ENCODE results near the gene NRSN2.

Gene NRSN2

DNA sequence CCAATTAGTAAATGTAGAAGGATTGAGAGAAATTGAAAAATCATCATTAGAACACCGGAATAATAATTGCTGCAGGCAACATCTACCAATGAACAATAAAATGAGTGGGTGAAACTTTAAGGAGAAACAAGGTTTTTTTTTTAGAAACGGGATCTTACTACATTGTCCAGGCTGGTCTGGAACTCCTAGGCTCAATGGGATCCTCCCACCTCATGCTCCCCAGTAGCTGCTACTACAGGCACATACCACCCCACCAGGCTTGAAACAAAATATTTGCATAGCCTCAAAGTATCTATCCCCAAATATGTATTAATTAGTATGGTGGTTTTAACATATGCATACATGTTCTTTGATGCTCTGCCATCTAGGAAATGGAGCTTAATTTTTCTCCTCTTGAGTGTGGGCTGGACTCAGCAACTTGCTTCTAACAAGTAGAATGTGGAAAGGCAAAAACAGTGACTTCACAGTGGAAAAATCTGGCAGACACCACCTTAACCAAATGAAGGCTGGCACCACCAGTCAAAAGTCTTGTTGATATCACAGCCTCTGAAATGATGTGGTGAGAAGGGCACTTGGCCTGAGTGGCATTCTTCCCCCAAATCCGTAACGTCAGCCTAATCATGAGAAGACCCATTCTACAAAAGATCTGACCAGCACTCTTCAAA, 12.1 kb downstream of the NRSN2 start:
- H3K4me3 ChIP-seq (ENCODE audit: extremely low read depth, insufficient read depth, low read length, poor library complexity, severe bottlenecking) = no peak overlapping the region
- H3K27ac ChIP-seq (ENCODE audit: low read depth, low read length, severe bottlenecking) = no peak overlapping the region
- peaks cover under 1% of the 10 kb centered on the region for H3K36me3 ChIP-seq (ENCODE audit: control insufficient read depth, insufficient read depth, low read length)
- H3K4me1 ChIP-seq (ENCODE audit: control insufficient read depth, insufficient read depth, low read length, poor library complexity, severe bottlenecking) = peaks cover 10% of the 10 kb centered on the region
- no peaks in the 10 kb centered on the region for H3K9me3 ChIP-seq (ENCODE audit: control insufficient read depth, low read length)
- WGBS, 2 experiments (ENCODE audit: insufficient coverage in 2 of 2) = 100% methylated on average over 1 to 2 of the region's 4 CpGs

DNA sequence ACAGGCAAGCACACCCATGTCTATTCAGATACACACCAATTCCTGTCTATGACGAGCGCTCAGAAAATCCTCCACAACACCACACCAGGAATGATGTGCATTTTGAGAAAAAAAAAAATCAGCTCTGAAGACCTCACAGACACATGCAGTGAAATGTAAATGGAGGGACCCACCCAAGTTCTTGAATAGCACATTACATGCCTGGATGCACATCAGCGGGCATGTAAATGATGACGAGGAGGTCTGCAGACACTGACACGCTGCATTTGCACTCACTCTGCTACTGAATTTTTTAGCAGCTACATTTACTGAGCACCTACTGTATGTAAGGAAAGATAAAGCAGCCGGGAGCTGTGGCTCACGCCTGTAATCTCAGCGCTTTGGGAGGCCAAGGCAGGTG, 14.7 kb downstream of the NRSN2 start:
- Histone ChIP-seq H3K27ac (ENCODE audit: low read depth, low read length, severe bottlenecking) (no peak overlapping the region), H3K9me3 (ENCODE audit: control insufficient read depth, low read length) (no peaks in the 10 kb centered on the region), H3K4me3 (ENCODE audit: extremely low read depth, insufficient read depth, low read length, poor library complexity, severe bottlenecking) (no peak overlapping the region), H3K4me1 (ENCODE audit: control insufficient read depth, insufficient read depth, low read length, poor library complexity, severe bottlenecking) (peaks cover 10% of the 10 kb centered on the region), H3K36me3 (ENCODE audit: control insufficient read depth, insufficient read depth, low read length) (no peaks in the 10 kb centered on the region)
- WGBS, 2 experiments (ENCODE audit: insufficient coverage in 2 of 2) = 90 to 96% methylated on average over 3 to 6 of the region's 8 CpGs

GRCh38 chr20:362271-363254, 15.7 kb downstream of the NRSN2 start:
- no peak overlapping the region for H3K4me3 ChIP-seq (ENCODE audit: extremely low read depth, insufficient read depth, low read length, poor library complexity, severe bottlenecking)
- H3K27ac ChIP-seq (ENCODE audit: low read depth, low read length, severe bottlenecking) = no peak overlapping the region
- H3K4me1 ChIP-seq (ENCODE audit: control insufficient read depth, insufficient read depth, low read length, poor library complexity, severe bottlenecking) = peaks cover 10% of the 10 kb centered on the region
- no peaks in the 10 kb centered on the region for H3K36me3 ChIP-seq (ENCODE audit: control insufficient read depth, insufficient read depth, low read length)
- no peaks in the 10 kb centered on the region for H3K9me3 ChIP-seq (ENCODE audit: control insufficient read depth, low read length)
- WGBS, 2 experiments (ENCODE audit: insufficient coverage in 2 of 2) = 93% methylated on average over 10 to 12 of the region's 13 CpGs

GRCh38 chr20:363319-364078, 16.6 kb downstream of the NRSN2 start:
- 78 to 85% methylated on average over 11 of the region's 13 CpGs for WGBS, 2 experiments (ENCODE audit: insufficient coverage in 2 of 2)
- no peaks in the 10 kb centered on the region for H3K36me3 ChIP-seq (ENCODE audit: control insufficient read depth, insufficient read depth, low read length)
- H3K9me3 ChIP-seq (ENCODE audit: control insufficient read depth, low read length) = no peaks in the 10 kb centered on the region
- no peak overlapping the region for H3K4me3 ChIP-seq (ENCODE audit: extremely low read depth, insufficient read depth, low read length, poor library complexity, severe bottlenecking)
- no peak overlapping the region for H3K27ac ChIP-seq (ENCODE audit: low read depth, low read length, severe bottlenecking)
- H3K4me1 ChIP-seq (ENCODE audit: control insufficient read depth, insufficient read depth, low read length, poor library complexity, severe bottlenecking) = peaks cover 10% of the 10 kb centered on the region

- H3K36me3 ChIP-seq (ENCODE audit: control insufficient read depth, insufficient read depth, low read length) = no peaks in the 10 kb centered on the region
- H3K27ac ChIP-seq (ENCODE audit: low read depth, low read length, severe bottlenecking) = no peak overlapping the region
- H3K9me3 ChIP-seq (ENCODE audit: control insufficient read depth, low read length) = no peaks in the 10 kb centered on the region
- peaks cover 8% of the 10 kb centered on the region for H3K4me1 ChIP-seq (ENCODE audit: control insufficient read depth, insufficient read depth, low read length, poor library complexity, severe bottlenecking)
- H3K4me3 ChIP-seq (ENCODE audit: extremely low read depth, insufficient read depth, low read length, poor library complexity, severe bottlenecking) = no peak overlapping the region
- 90 to 95% methylated on average over 5 to 8 of the region's 9 CpGs for WGBS, 2 experiments (ENCODE audit: insufficient coverage in 2 of 2)
These were observed 18.2 kb downstream of the NRSN2 start for GRCh38 chr20:364905-365794.

DNA sequence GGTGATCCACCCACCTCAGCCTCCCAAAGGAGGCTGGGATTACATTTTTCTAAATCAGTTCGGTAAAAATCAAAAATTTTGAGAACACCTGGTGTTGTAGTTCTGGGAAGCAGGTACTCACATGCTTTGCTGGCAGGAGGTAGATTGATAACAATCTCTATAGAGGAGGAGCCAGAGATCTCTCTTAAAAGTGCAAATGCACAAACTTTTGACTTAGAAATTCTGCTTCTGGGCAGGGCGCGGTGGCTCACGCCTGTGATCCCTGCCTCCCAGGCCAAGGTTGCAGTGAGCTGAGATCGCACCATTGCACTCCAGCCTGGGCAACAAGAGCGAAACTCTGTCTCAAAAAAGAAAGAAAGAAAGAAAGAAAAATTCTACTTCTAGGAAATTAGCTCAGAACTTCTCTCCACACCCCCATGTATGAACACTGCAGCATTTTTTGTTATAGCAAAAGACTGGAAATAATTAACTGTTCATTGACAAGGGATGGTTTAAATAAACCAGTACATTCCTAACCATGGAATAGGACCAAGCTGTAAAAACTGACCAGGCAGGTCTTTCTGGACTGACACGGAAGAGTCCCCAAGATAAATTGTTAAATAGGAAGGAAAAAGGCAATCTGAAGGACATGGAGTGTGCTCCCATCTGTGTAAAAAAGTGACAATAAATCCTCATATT, 19.3 kb downstream of the NRSN2 start:
- no peaks in the 10 kb centered on the region for H3K36me3 ChIP-seq (ENCODE audit: control insufficient read depth, insufficient read depth, low read length)
- H3K4me3 ChIP-seq (ENCODE audit: extremely low read depth, insufficient read depth, low read length, poor library complexity, severe bottlenecking) = no peak overlapping the region
- peaks cover 10% of the 10 kb centered on the region for H3K4me1 ChIP-seq (ENCODE audit: control insufficient read depth, insufficient read depth, low read length, poor library complexity, severe bottlenecking)
- WGBS, 2 experiments (ENCODE audit: insufficient coverage in 2 of 2) = 93 to 96% methylated on average over 4 to 6 of the region's 7 CpGs
- H3K9me3 ChIP-seq (ENCODE audit: control insufficient read depth, low read length) = no peaks in the 10 kb centered on the region
- H3K27ac ChIP-seq (ENCODE audit: low read depth, low read length, severe bottlenecking) = no peak overlapping the region

GRCh38 chr20:366719-367485, 20.0 kb downstream of the NRSN2 start:
- no peaks in the 10 kb centered on the region for H3K9me3 ChIP-seq (ENCODE audit: control insufficient read depth, low read length)
- H3K4me3 ChIP-seq (ENCODE audit: extremely low read depth, insufficient read depth, low read length, poor library complexity, severe bottlenecking) = no peak overlapping the region
- no peaks in the 10 kb centered on the region for H3K36me3 ChIP-seq (ENCODE audit: control insufficient read depth, insufficient read depth, low read length)
- H3K4me1 ChIP-seq (ENCODE audit: control insufficient read depth, insufficient read depth, low read length, poor library complexity, severe bottlenecking) = peaks cover 15% of the 10 kb centered on the region
- WGBS, 2 experiments (ENCODE audit: insufficient coverage in 2 of 2) = 73 to 98% methylated on average over 3 to 7 of the region's 13 CpGs
- no peak overlapping the region for H3K27ac ChIP-seq (ENCODE audit: low read depth, low read length, severe bottlenecking)

DNA sequence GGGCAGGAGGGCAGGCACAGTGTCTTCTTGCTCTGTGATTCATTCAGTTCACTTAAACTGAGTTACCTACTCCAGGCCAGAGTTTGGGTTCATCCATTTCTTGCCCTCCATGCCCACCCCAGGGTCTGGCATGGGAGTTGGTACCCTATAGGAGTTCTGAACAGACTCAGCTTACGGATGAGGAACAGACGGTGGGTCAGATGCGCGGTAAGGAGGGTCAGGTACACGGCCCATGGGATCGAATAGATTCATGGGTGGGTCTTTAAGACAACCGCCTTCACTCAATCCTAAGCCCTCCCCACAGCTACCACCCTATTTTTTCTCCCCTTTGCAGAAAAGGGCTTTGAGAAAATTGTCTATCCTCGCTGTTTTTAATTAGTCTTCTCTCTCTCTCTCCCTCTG, 20.6 kb downstream of the NRSN2 start:
- no peaks in the 10 kb centered on the region for H3K36me3 ChIP-seq (ENCODE audit: control insufficient read depth, insufficient read depth, low read length)
- no peak overlapping the region for H3K27ac ChIP-seq (ENCODE audit: low read depth, low read length, severe bottlenecking)
- no peak overlapping the region for H3K4me3 ChIP-seq (ENCODE audit: extremely low read depth, insufficient read depth, low read length, poor library complexity, severe bottlenecking)
- no peaks in the 10 kb centered on the region for H3K9me3 ChIP-seq (ENCODE audit: control insufficient read depth, low read length)
- H3K4me1 ChIP-seq (ENCODE audit: control insufficient read depth, insufficient read depth, low read length, poor library complexity, severe bottlenecking) = peaks cover 19% of the 10 kb centered on the region
- 63 to 83% methylated on average over 7 to 8 of the region's 8 CpGs for WGBS, 2 experiments (ENCODE audit: insufficient coverage in 2 of 2)

GRCh38 chr20:368915-369314, 22.0 kb downstream of the NRSN2 start:
- H3K4me3 ChIP-seq (ENCODE audit: extremely low read depth, insufficient read depth, low read length, poor library complexity, severe bottlenecking) = no peak overlapping the region
- 93 to 100% methylated on average over 4 of the region's 4 CpGs for WGBS, 2 experiments (ENCODE audit: insufficient coverage in 2 of 2)
- no peaks in the 10 kb centered on the region for H3K36me3 ChIP-seq (ENCODE audit: control insufficient read depth, insufficient read depth, low read length)
- no peaks in the 10 kb centered on the region for H3K9me3 ChIP-seq (ENCODE audit: control insufficient read depth, low read length)
- H3K4me1 ChIP-seq (ENCODE audit: control insufficient read depth, insufficient read depth, low read length, poor library complexity, severe bottlenecking) = peaks cover 25% of the 10 kb centered on the region
- no peak overlapping the region for H3K27ac ChIP-seq (ENCODE audit: low read depth, low read length, severe bottlenecking)

Measured in mesodermal cell (in vitro differentiated cells).